Ovary (tissue), 9 donors: ENCODE results near the gene LRMDA. TPM values are rescaled to one million over a fixed set of nuclear protein-coding genes. Genes with fewer than 3 reads are reported as not detected.

Experiments
- DNase-seq, 5 donors: peaks; one replicate each; pipeline ENCODE4 v3.0.0-alpha.2; 2019 to 2020
- H3K27ac ChIP-seq, 2 donors: fragments of 200-600 bp; one replicate each; pipeline versions ENCODE4 v1.5.1 to v1.8.0; 2019 to 2022
- H3K27me3 ChIP-seq: fragments of 200-600 bp; one replicate; pipeline ENCODE4 v1.8.0; 2022
- H3K36me3 ChIP-seq: fragments of 200-600 bp; sonication (generic); one replicate; pipeline ENCODE4 v1.5.1; 2019
- H3K4me1 ChIP-seq: one replicate; pipeline ENCODE4 v1.8.1; 2013; ENCODE audit warnings: mild to moderate bottlenecking, moderate library complexity; ENCODE audit not compliant: insufficient read depth
- H3K4me3 ChIP-seq: fragments of 200-600 bp; sonication (generic); one replicate; pipeline ENCODE4 v1.5.1; 2017
- H3K9me3 ChIP-seq, 2 donors: fragments of 200-600 bp in 1 of 2; sonication (generic) in 1 of 2; one replicate each; pipeline versions ENCODE4 v1.5.1 to v1.8.1; 2013 to 2019; ENCODE audit warnings: mild to moderate bottlenecking in 1 of 2, moderate library complexity in 1 of 2
- CTCF ChIP-seq, 3 donors: fragments of 450-650 bp in 2 of 3; fragments of 200-600 bp in 1 of 3; IDR thresholded peaks; one replicate each; pipeline versions ENCODE4 v1.5.1 to v1.8.0; 2016 to 2022; ENCODE audit warnings: antibody characterized with exemption in 3 of 3, mild to moderate bottlenecking in 1 of 3
- EP300 ChIP-seq: sonication (generic); formaldehyde crosslinking; IDR thresholded peaks from one replicate; pipeline ENCODE4 v1.6.1; 2017; ENCODE audit warnings: antibody characterized with exemption
- POLR2A ChIP-seq: fragments of 450-650 bp; IDR thresholded peaks from one replicate; pipeline ENCODE4 v1.6.1; 2017; ENCODE audit warnings: antibody characterized with exemption, mild to moderate bottlenecking, moderate library complexity
- WGBS, 3 donors: extraction: QIAGEN DNeasy Blood & Tissue Kit in 1 of 3; methylation state at CpG; one replicate each; pipeline versions ENCODE4 v1.1.5 to v1.1.7; 2013 to 2017; 5-methylcytosine and 5-hydroxymethylcytosine counted together
- intact Hi-C, 4 donors: fragments of 100-400 bp; cut with DNase I; formaldehyde crosslinking; loops; one replicate each; pipeline versions ENCODE4 v1.11.0 to v1.15.1; 2022 to 2023
- polyA plus RNA-seq, 2 donors: library from polyadenylated mRNA; stranded (reverse); fragments of 200-250 nt in 1 of 2; fragments of 350-450 nt in 1 of 2; fragmentation: Illumina TruSeq in 1 of 2; extraction: RNeasy Lipid Tissue Mini Kit (QIAGEN cat#74804) in 1 of 2; gene quantifications; one replicate each; pipeline ENCODE4 v1.2.3, GENCODE V29; 2013 to 2014
- total RNA-seq, 7 donors: library from RNA; depleted of rRNA in 2 of 7; stranded (reverse); fragments of >200 nt in 2 of 7; fragmentation: NEBNext Ultra II Directional in 3 of 7; extraction: Animal tissue kit (Norgen Biotek cat#: 25700) in 3 of 7; gene quantifications; one replicate each; pipeline versions ENCODE4 v1.1.0 to v1.2.4, GENCODE V29; 2016 to 2023
- donor health status: DM: no; HTN: no; CAD: no; lungs with moderate emphysema.
- donor health status: DM: no; HTN: no; CAD: no.
- donor health status: Bipolar disorder and iron deficiency.
- donor health status: DM: yes; HTN: yes; CAD: no.
- donor health status: DM: no; HTN: no; CAD: no.
- donor health status: DM: yes; HTN: yes; CAD: no.

The LRMDA gene
- total and polyA plus RNA-seq, 9 donors, result 14.8 to 30.7 (median 22.9) TPM

DNA sequence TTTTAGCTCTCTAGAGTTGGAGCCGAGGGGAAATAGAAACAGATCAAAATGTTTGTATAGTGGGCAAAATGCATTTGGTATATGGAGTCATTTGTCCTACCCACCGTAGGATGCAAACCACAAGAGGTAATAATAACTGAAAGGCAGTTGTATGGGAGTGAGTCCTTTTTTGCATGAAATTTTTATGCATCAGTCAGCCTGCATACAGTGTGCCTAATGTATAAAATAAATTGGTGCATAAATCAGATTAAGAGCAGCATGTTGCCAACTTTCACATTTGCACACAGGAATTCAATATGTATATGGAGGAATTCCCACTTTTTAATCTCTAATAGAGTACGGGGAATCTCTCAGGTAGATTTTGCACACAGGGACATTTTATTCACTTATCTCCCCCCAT lies 262.8 kb downstream of the LRMDA start:
- H3K9me3 ChIP-seq, result no peaks in the 10 kb centered on the region
- TF ChIP-seq CTCF (IDR thresholded peaks at IDR 0.05), result no peak
- no peak for TF ChIP-seq EP300
- no peak for TF ChIP-seq POLR2A
- intact Hi-C loops, result no loop called here
- H3K27me3 ChIP-seq, result no peaks in the 10 kb centered on the region
- H3K4me1 ChIP-seq, result peaks cover 4% of the 10 kb centered on the region
- DNase-seq, result no peak
- H3K36me3 ChIP-seq, result no peaks in the 10 kb centered on the region
- no peak overlapping the region for H3K27ac ChIP-seq
- WGBS, 3 donors, result 75 to 80% (median 79%) methylated on average over 3 of the region's 3 CpGs
- H3K4me3 ChIP-seq, result no peak overlapping the region

- Histone ChIP-seq H3K9me3 (no peaks in the 10 kb centered on the region), H3K27me3 (no peaks in the 10 kb centered on the region), H3K36me3 (no peaks in the 10 kb centered on the region), H3K27ac (no peak overlapping the region), H3K4me1 (peaks cover 2% of the 10 kb centered on the region), H3K4me3 (no peak overlapping the region)
- 88 to 93% (median 88%) methylated on average over 3 of the region's 3 CpGs for WGBS, 3 donors
- DNase-seq, result no peak
- TF ChIP-seq CTCF (IDR thresholded peaks at IDR 0.05), result no peak
- no peak for TF ChIP-seq POLR2A
- TF ChIP-seq EP300, result no peak
- intact Hi-C loops, result no loop called here
These were observed 263.4 kb downstream of the LRMDA start for GRCh38 chr10:75694790-75695189.

DNA sequence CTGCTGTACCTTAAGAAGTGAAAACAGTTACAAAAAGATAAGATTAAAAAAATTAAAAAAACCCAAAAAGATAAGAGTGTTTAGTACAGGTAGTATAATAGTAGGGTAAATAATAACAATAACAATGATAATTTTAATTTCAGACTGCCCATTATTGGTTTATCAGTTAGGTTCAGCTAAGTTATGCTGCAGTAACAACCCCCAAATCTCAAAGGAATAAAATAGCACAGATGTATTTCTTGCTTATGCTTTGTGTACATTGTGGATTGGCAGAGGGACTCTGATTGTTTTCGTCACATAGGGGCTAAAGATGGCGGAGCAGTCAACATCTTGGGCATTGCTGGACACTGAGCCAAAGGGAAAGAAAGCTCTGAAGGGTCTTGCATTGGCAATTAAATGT lies 264.6 kb downstream of the LRMDA start:
- Histone ChIP-seq H3K9me3 (no peaks in the 10 kb centered on the region), H3K36me3 (no peaks in the 10 kb centered on the region), H3K27ac (no peak overlapping the region), H3K4me1 (peaks cover 2% of the 10 kb centered on the region), H3K27me3 (no peaks in the 10 kb centered on the region), H3K4me3 (no peak overlapping the region)
- TF ChIP-seq EP300, result no peak
- TF ChIP-seq POLR2A, result no peak
- no peak for TF ChIP-seq CTCF (IDR thresholded peaks at IDR 0.05)
- DNase-seq, result no peak
- WGBS, 3 donors, result 93 to 98% (median 96%) methylated on average over 2 of the region's 2 CpGs
- intact Hi-C loops, result no loop called here

DNA sequence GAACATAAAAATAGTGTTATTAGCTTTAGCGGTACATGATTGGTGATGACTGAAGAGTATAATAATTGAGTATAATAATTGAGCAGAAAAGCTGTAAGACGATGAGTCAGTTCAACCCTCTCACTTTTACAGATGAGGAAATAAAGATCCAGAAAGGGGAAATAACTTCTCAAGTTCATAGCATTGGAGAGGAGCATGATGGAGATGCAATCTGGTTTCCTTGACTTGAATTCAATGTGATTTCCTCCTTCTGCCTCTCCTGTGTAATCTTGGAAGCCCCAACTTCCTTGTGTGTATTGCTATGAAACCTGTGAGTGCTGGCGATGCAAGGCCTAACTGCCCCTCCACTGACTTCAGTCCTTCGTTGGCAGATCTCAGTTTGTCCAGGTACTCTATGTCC lies 265.1 kb downstream of the LRMDA start:
- no peaks in the 10 kb centered on the region for H3K27me3 ChIP-seq
- intact Hi-C loops, result no loop called here
- H3K4me1 ChIP-seq, result peaks cover 2% of the 10 kb centered on the region
- no peaks in the 10 kb centered on the region for H3K36me3 ChIP-seq
- no peak overlapping the region for H3K4me3 ChIP-seq
- WGBS, 3 donors, result 95 to 98% (median 96%) methylated on average over 4 of the region's 4 CpGs
- TF ChIP-seq POLR2A (no peak), EP300 (no peak), CTCF (IDR thresholded peaks at IDR 0.05) (no peak)
- no peaks in the 10 kb centered on the region for H3K9me3 ChIP-seq
- DNase-seq, result no peak
- H3K27ac ChIP-seq, result no peak overlapping the region
